NCI-H2107 treated with DMSO at 0.1 percent for 48 hours (cell line): ENCODE results near the gene LIN52.

Experiments used
- DNase-seq: peaks from one replicate; lab custom pipeline; 2025; ENCODE audit not compliant: unreplicated experiment; lab: John Stamatoyannopoulos, UW

The LIN52 gene

GRCh38 chr14:74223016-74223415 is 138.3 kb downstream of the LIN52 start:
- DNase-seq: no peak

GRCh38 chr14:74231784-74232183 is 147.0 kb downstream of the LIN52 start:
- no peak for DNase-seq

GRCh38 chr14:74235017-74235416 is 150.3 kb downstream of the LIN52 start:
- DNase-seq: no peak

- no peak for DNase-seq
These were observed 152.7 kb downstream of the LIN52 start for GRCh38 chr14:74237441-74237840.

GRCh38 chr14:74238974-74239847 is 154.5 kb downstream of the LIN52 start, which contains the start of gene VSX2:
Gene VSX2 (plus strand): TSS chr14:74239449. CDS start chr14:74239562, 113 bp downstream.
- DNase-seq: no peak

GRCh38 chr14:74239848-74240793 is 155.4 kb downstream of the LIN52 start:
- no peak for DNase-seq

- no peak for DNase-seq
These were observed 156.3 kb downstream of the LIN52 start for GRCh38 chr14:74240794-74241651.

GRCh38 chr14:74241652-74242017 is 156.9 kb downstream of the LIN52 start:
- no peak for DNase-seq

GRCh38 chr14:74242021-74242779 is 157.4 kb downstream of the LIN52 start:
- no peak for DNase-seq

GRCh38 chr14:74242780-74243042 is 158.0 kb downstream of the LIN52 start:
- no peak for DNase-seq

- DNase-seq: no peak
These were observed 158.3 kb downstream of the LIN52 start for GRCh38 chr14:74243051-74243450.

- no peak for DNase-seq
These were observed 159.4 kb downstream of the LIN52 start for GRCh38 chr14:74244115-74244514.

- peak; percentile 52 for DNase-seq
These were observed 160.5 kb downstream of the LIN52 start for GRCh38 chr14:74245292-74245691.

GRCh38 chr14:74246542-74246941 is 161.8 kb downstream of the LIN52 start:
- DNase-seq: no peak

- no peak for DNase-seq
These were observed 163.3 kb downstream of the LIN52 start for GRCh38 chr14:74248017-74248416.

GRCh38 chr14:74249433-74250375 is 164.9 kb downstream of the LIN52 start:
- no peak for DNase-seq
